ENCODE measurements around the gene OR5L1. TPM values are rescaled to one million over a fixed set of nuclear protein-coding genes. Genes with fewer than 3 reads are reported as not detected.

The OR5L1 gene
- polyA plus RNA-seq, 1 experiment: not detected

DNA sequence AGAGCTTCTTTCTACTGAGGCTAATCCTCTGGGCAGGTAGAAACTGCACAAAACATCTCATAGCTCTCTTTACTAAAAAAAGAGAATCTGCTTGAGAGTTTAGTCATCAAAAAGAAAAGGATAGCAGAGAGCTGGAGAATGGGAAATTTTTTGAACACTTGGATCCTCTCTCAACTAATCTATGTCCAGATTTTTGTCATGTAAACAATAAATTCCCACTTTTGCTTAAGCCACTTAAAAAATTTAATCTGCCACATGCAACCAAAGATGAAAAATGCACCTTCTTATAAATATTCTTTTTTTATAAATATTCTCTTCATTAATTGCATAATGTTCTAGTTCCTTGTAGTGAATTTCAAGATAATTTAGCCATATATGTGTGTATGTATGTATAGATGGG, 37.9 kb downstream of the OR5L1 start:
- no peak for TF ChIP-seq CTCF (IDR thresholded peaks at IDR 0.05; ENCODE audit: insufficient read depth, low read depth, low read length)
- CTCF ChIA-PET: no interaction called here
- H3K4me3 ChIP-seq (ENCODE audit: low read depth, low read length): no peak overlapping the region
- H3K27me3 ChIP-seq (ENCODE audit: control insufficient read depth, insufficient read depth, low read length): no peaks in the 10 kb centered on the region
- DNase-seq (ENCODE audit: low read depth): no peak
- no peaks in the 10 kb centered on the region for H3K36me3 ChIP-seq (ENCODE audit: control insufficient read depth, insufficient read depth, low read length)
- POLR2A ChIA-PET: no interaction called here

DNA sequence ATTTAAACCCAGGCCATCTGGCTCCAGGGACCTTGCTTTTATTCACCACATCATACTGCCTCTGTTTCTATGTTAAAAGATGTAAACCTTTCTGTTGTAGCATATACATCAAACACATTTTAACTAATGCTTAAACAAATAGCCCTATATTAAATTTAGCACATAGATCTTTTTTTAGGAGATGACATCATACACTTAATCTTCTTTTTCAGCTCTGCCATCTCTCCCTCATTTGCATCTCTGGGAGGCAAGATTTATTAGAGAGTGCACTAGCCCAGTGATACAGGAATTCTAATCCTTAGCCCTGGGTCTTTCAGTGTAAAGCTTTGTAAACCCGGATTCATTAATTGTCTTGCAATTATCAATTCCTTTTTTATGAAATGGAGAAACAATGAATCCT, 41.0 kb downstream of the OR5L1 start:
- Histone ChIP-seq H3K4me3 (ENCODE audit: low read depth, low read length) (no peak overlapping the region), H3K36me3 (ENCODE audit: control insufficient read depth, insufficient read depth, low read length) (no peaks in the 10 kb centered on the region), H3K27me3 (ENCODE audit: control insufficient read depth, insufficient read depth, low read length) (no peaks in the 10 kb centered on the region)
- no peak for DNase-seq (ENCODE audit: low read depth)
- no peak for TF ChIP-seq CTCF (IDR thresholded peaks at IDR 0.05; ENCODE audit: insufficient read depth, low read depth, low read length)
- CTCF ChIA-PET: no interaction called here
- POLR2A ChIA-PET: no interaction called here

GRCh38 chr11:55854704-55855103, 43.5 kb downstream of the OR5L1 start:
- Histone ChIP-seq H3K27me3 (ENCODE audit: control insufficient read depth, insufficient read depth, low read length) (no peaks in the 10 kb centered on the region), H3K4me3 (ENCODE audit: low read depth, low read length) (no peak overlapping the region), H3K36me3 (ENCODE audit: control insufficient read depth, insufficient read depth, low read length) (no peaks in the 10 kb centered on the region)
- no peak for DNase-seq (ENCODE audit: low read depth)
- ChIA-PET POLR2A (no interaction called here), CTCF (no interaction called here)
- no peak for TF ChIP-seq CTCF (IDR thresholded peaks at IDR 0.05; ENCODE audit: insufficient read depth, low read depth, low read length)

Other genes with a start within 250 kb of the OR5L1 start
- gene OR4C16, start 239.2 kb upstream of the OR5L1 start, polyA plus RNA-seq (2011; rRNA removed): not detected in 2 replicates
- gene OR4C11, start 203.7 kb upstream of the OR5L1 start, polyA plus RNA-seq (2011; rRNA removed): not detected in 2 replicates
- gene OR4P4, start 176.3 kb upstream of the OR5L1 start, polyA plus RNA-seq (2011; rRNA removed): not detected in 2 replicates
- not detected in 2 replicates for gene OR4S2, start 163.0 kb upstream of the OR5L1 start, polyA plus RNA-seq (2011; rRNA removed)
- not detected in 2 replicates for gene OR4C6, start 149.2 kb upstream of the OR5L1 start, polyA plus RNA-seq (2011; rRNA removed)
- gene OR5D13, start 37.9 kb upstream of the OR5L1 start, polyA plus RNA-seq (2011; rRNA removed): not detected in 2 replicates
- not detected in 2 replicates for gene OR5D14, start 15.8 kb upstream of the OR5L1 start, polyA plus RNA-seq (2011; rRNA removed)
- not detected in 2 replicates for gene OR5D18, start 8.3 kb downstream of the OR5L1 start, polyA plus RNA-seq (2011; rRNA removed)
- not detected in 2 replicates for gene OR5L2, start 15.9 kb downstream of the OR5L1 start, polyA plus RNA-seq (2011; rRNA removed)
- not detected in 2 replicates for gene OR5D16, start 27.4 kb downstream of the OR5L1 start, polyA plus RNA-seq (2011; rRNA removed)
- not detected in 2 replicates for gene TRIM51, start 71.9 kb downstream of the OR5L1 start, polyA plus RNA-seq (2011; rRNA removed)
- gene OR5W2, start 103.2 kb downstream of the OR5L1 start, polyA plus RNA-seq (2011; rRNA removed): not detected in 2 replicates
- not detected in 2 replicates for gene OR5I1, start 125.0 kb downstream of the OR5L1 start, polyA plus RNA-seq (2011; rRNA removed)
- not detected in 2 replicates for gene OR10AG1, start 158.6 kb downstream of the OR5L1 start, polyA plus RNA-seq (2011; rRNA removed)
- gene OR5F1, start 183.3 kb downstream of the OR5L1 start, polyA plus RNA-seq (2011; rRNA removed): not detected in 2 replicates
- not detected in 2 replicates for gene OR5AS1, start 216.3 kb downstream of the OR5L1 start, polyA plus RNA-seq (2011; rRNA removed)